PC-3 (cell line): Measurements from ENCODE around the gene PLG. TPM values are rescaled to one million over a fixed set of nuclear protein-coding genes. Genes with fewer than 3 reads are reported as not detected.
"Not testable (repeated sequence)": the region's sequence is repeated elsewhere in the genome, so short reads cannot be mapped to it uniquely, and the experiment has no call there.

Experiments used
- ATAC-seq: fragments of 200-7000 bp; cut with Tn5 transposase; 2 replicates; pipeline ENCODE4 v1.9.1; 2020; ENCODE audit warnings: mild to moderate bottlenecking, moderate library complexity
- BruUV-seq: library from RNA; stranded (reverse); fragments of 400-500 nt; replicated peaks from 2 replicates; lab custom pipeline; 2021; lab: Mats Ljungman, UMichigan
- CTCF ChIA-PET: fragments of 300-600 bp; sonication (Branson Sonifier 250); formaldehyde crosslinking; loops from one replicate; lab custom pipeline; 2022; ENCODE audit warnings: antibody characterized with exemption; lab: Charles Lee
- POLR2A ChIA-PET: fragments of 300-600 bp; sonication (Branson Sonifier 250); formaldehyde crosslinking; loops from one replicate; lab custom pipeline; 2022; ENCODE audit warnings: antibody characterized with exemption; ENCODE audit not compliant: unreplicated experiment; lab: Charles Lee
- DNase-seq: peaks from one replicate; pipeline ENCODE4 v3.0.0-alpha.2; 2015
- H2AFZ ChIP-seq: fragments of 300-600 bp; sonication (generic); 2 replicates; pipeline ENCODE4 v1.6.0; 2016; ENCODE audit warnings: antibody characterized with exemption, low read length
- H3F3A ChIP-seq: fragments of 300-600 bp; sonication (generic); one replicate; pipeline ENCODE4 v1.6.0; 2017; ENCODE audit warnings: antibody characterized with exemption, low read length, control low read depth, mild to moderate bottlenecking; ENCODE audit not compliant: unreplicated experiment
- H3K27ac ChIP-seq: fragments of 300-600 bp; sonication (generic); 2 replicates; pipeline ENCODE4 v1.5.1; 2016; ENCODE audit warnings: mild to moderate bottlenecking, low read length
- H3K27me3 ChIP-seq: fragments of 300-600 bp; sonication (generic); 2 replicates; pipeline ENCODE4 v1.6.1; 2016; ENCODE audit warnings: low read length, mixed read lengths
- H3K36me3 ChIP-seq: fragments of 300-600 bp; sonication (generic); 2 replicates; pipeline ENCODE4 v1.6.1; 2016; ENCODE audit warnings: low read depth, mixed run types, low read length, mixed read lengths
- H3K4me1 ChIP-seq: fragments of 300-600 bp; sonication (generic); 2 replicates; pipeline ENCODE4 v1.5.1; 2016; ENCODE audit warnings: low read length; ENCODE audit not compliant: insufficient read depth
- H3K4me2 ChIP-seq: fragments of 300-600 bp; sonication (generic); 2 replicates; pipeline ENCODE4 v1.6.0; 2016; ENCODE audit warnings: low read length
- H3K4me3 ChIP-seq: fragments of 300-600 bp; sonication (generic); 2 replicates; pipeline ENCODE4 v1.5.1; 2016; ENCODE audit warnings: mild to moderate bottlenecking, low read length, mixed read lengths
- H3K79me2 ChIP-seq: fragments of 300-600 bp; sonication (generic); 2 replicates; pipeline ENCODE4 v1.6.1; 2017; ENCODE audit warnings: low read length, mixed read lengths
- H3K9ac ChIP-seq: fragments of 300-600 bp; sonication (generic); 2 replicates; pipeline ENCODE4 v1.6.0; 2016; ENCODE audit warnings: mild to moderate bottlenecking, low read length
- H3K9me2 ChIP-seq: fragments of 300-600 bp; sonication (generic); replicated peaks from 2 replicates; pipeline ENCODE4 v1.6.1; 2016; ENCODE audit warnings: mixed run types, low read length, mixed read lengths
- H3K9me3 ChIP-seq: fragments of 300-600 bp; sonication (generic); 2 replicates; pipeline ENCODE4 v1.6.1; 2016; ENCODE audit warnings: low read length, mixed read lengths
- H4K20me1 ChIP-seq: fragments of 300-600 bp; sonication (generic); 2 replicates; pipeline ENCODE4 v1.6.1; 2016; ENCODE audit warnings: low read length, mixed read lengths
- CTCF ChIP-seq: fragments of 300-600 bp; sonication (generic); conservative IDR thresholded peaks from 2 replicates; pipeline ENCODE4 v1.5.1; 2017; ENCODE audit warnings: antibody characterized with exemption, low read depth, mild to moderate bottlenecking, low read length
- EZH2 ChIP-seq: fragments of 300-600 bp; sonication (generic); IDR thresholded peaks from one replicate; pipeline ENCODE4 v1.6.1; 2017; ENCODE audit warnings: antibody characterized with exemption, mild to moderate bottlenecking, low read length; ENCODE audit not compliant: unreplicated experiment
- EZH2phosphoT487 ChIP-seq: fragments of 300-600 bp; sonication (generic); IDR thresholded peaks from 2 replicates; pipeline ENCODE4 v1.6.1; 2018; ENCODE audit warnings: mild to moderate bottlenecking, antibody characterized with exemption, low read length, borderline replicate concordance
- intact Hi-C: fragments of 100-400 bp; cut with micrococcal nuclease; formaldehyde crosslinking; loops from 2 replicates; pipeline ENCODE4 v1.9.0; 2023
- total RNA-seq: library from RNA; depleted of rRNA; stranded (reverse); fragments of >200 nt; gene quantifications from 2 replicates; pipeline ENCODE4 v1.2.3, GENCODE V29; 2014

Gene PLG
- total RNA-seq, 1 experiment from 2014 or later, result not detected

- no peaks in the 10 kb centered on the region for H3K9me2 ChIP-seq
- H3K27me3 ChIP-seq, result no peaks in the 10 kb centered on the region
- no peaks in the 10 kb centered on the region for H3K36me3 ChIP-seq
- H3F3A ChIP-seq, result no peaks in the 10 kb centered on the region
- no peaks in the 10 kb centered on the region for H3K79me2 ChIP-seq
- no TSS peak for BruUV-seq
- no peak overlapping the region for H3K4me3 ChIP-seq
- H3K4me1 ChIP-seq, result peaks cover 8% of the 10 kb centered on the region; the same call in 1 of the 2 replicates
- no peak overlapping the region for H2AFZ ChIP-seq
- TF ChIP-seq EZH2phosphoT487 (no peak), EZH2 (no peak), CTCF (no peak)
- POLR2A ChIA-PET, result no interaction called here
- H3K9ac ChIP-seq, result no peak overlapping the region
- no peak overlapping the region for H3K27ac ChIP-seq
- intact Hi-C loops, result no loop called here
- no peaks in the 10 kb centered on the region for H4K20me1 ChIP-seq
- no peaks in the 10 kb centered on the region for H3K9me3 ChIP-seq
- DNase-seq (no peak), ATAC-seq (no peak)
- H3K4me2 ChIP-seq, result no peak overlapping the region
- CTCF ChIA-PET, result no interaction called here
These were observed 40.0 kb downstream of the PLG start for GRCh38 chr6:160742090-160742489.

- POLR2A ChIA-PET, result no interaction called here
- DNase-seq (peak; percentile 58), ATAC-seq (peak; percentile 76)
- no peaks in the 10 kb centered on the region for H4K20me1 ChIP-seq
- H3K9me3 ChIP-seq, result no peaks in the 10 kb centered on the region
- H3K4me1 ChIP-seq, result no peaks in the 10 kb centered on the region; the same call in 1 of the 2 replicates
- H2AFZ ChIP-seq, result peak overlapping the region; percentile 41
- no peak overlapping the region for H3K4me3 ChIP-seq
- H3K4me2 ChIP-seq, result 0 out of 2 replicates have a peak overlapping the region, but pooled peaks have one; percentile 1
- intact Hi-C loops, result loop anchor here (1.0 to 5.0 kb wide), 4 partner anchors 62 to 625 kb away; no protein-coding TSS in a partner anchor
- H3F3A ChIP-seq, result no peaks in the 10 kb centered on the region
- H3K27me3 ChIP-seq, result no peaks in the 10 kb centered on the region
- peak; percentile 91 for TF ChIP-seq CTCF
- no peak for TF ChIP-seq EZH2phosphoT487
- H3K9me2 ChIP-seq, result no peaks in the 10 kb centered on the region
- CTCF ChIA-PET, result interaction anchor here (0.6 to 1.0 kb wide), 3 partner anchors 180 to 242 kb away, joined by 3 to 10 read pairs (median 3); no protein-coding TSS in a partner anchor
- H3K9ac ChIP-seq, result peak overlapping the region; percentile 36; the same call in 1 of the 2 replicates
- no peaks in the 10 kb centered on the region for H3K79me2 ChIP-seq
- 0 out of 2 replicates have a peak overlapping the region, but pooled peaks have one; percentile 16 for H3K27ac ChIP-seq
- H3K36me3 ChIP-seq, result no peaks in the 10 kb centered on the region
- BruUV-seq, result no TSS peak
These were observed 48.2 kb downstream of the PLG start for GRCh38 chr6:160750276-160750689.

- H3K4me3 ChIP-seq, H3K9ac ChIP-seq, CTCF ChIA-PET, POLR2A ChIA-PET, BruUV-seq, DNase-seq, H4K20me1 ChIP-seq, ATAC-seq, H3K9me2 ChIP-seq, H3K9me3 ChIP-seq, H3K27me3 ChIP-seq, H3K27ac ChIP-seq, H3K4me2 ChIP-seq, H3K4me1 ChIP-seq, H3F3A ChIP-seq, H3K36me3 ChIP-seq, H3K79me2 ChIP-seq, H2AFZ ChIP-seq: not testable (repeated sequence)
- intact Hi-C loops, result loop anchor here (5.0 kb wide), 1 partner anchor 59 kb away; no protein-coding TSS in a partner anchor
These were observed 51.2 kb downstream of the PLG start for GRCh38 chr6:160753211-160753610.
